Measurements from ENCODE around the gene SYCP1.

GRCh38 chr1:114833421-114833820 is 21.2 kb upstream of the SYCP1 start:
- TF ChIP-seq POLR2A (IDR thresholded peaks at IDR 0.05) (no peak), CTCF (IDR thresholded peaks at IDR 0.05) (no peak)

Data from esophagus squamous epithelium (tissue), 4 donors.